LNCAP (cell line): ENCODE measurements around the gene MPC1.

Source experiments
- TF ChIP-seq, protein P1 (sequence below): fragments of 450-650 bp; IDR thresholded peaks from 2 replicates; pipeline ENCODE4 v1.5.1; 2017; ENCODE audit warnings: mild to moderate bottlenecking

Gene MPC1

GRCh38 chr6:166354143-166354542, 28.6 kb downstream of the MPC1 start:
- TF ChIP-seq, protein P1, sequence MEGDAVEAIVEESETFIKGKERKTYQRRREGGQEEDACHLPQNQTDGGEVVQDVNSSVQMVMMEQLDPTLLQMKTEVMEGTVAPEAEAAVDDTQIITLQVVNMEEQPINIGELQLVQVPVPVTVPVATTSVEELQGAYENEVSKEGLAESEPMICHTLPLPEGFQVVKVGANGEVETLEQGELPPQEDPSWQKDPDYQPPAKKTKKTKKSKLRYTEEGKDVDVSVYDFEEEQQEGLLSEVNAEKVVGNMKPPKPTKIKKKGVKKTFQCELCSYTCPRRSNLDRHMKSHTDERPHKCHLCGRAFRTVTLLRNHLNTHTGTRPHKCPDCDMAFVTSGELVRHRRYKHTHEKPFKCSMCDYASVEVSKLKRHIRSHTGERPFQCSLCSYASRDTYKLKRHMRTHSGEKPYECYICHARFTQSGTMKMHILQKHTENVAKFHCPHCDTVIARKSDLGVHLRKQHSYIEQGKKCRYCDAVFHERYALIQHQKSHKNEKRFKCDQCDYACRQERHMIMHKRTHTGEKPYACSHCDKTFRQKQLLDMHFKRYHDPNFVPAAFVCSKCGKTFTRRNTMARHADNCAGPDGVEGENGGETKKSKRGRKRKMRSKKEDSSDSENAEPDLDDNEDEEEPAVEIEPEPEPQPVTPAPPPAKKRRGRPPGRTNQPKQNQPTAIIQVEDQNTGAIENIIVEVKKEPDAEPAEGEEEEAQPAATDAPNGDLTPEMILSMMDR: no peak

DNA sequence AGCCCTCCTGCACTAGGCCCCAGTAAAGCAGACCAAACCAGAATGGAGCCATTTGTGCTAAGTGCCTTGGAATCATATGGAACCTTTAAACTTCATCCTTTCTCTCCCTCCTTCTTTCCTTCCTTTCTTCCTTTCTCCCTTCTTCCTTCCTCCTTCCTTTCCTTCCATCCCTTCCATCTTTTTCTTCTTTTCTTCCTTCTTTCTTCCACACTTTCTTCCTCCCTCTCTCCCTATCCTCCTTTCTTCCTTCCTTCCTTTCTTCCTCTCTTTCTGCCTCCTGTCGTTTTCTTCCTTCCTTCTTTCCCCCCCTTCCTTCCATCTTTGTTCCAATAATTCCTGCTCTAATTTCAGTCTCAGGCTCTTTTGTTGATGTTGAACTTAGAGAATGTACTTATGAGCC, 29.2 kb downstream of the MPC1 start:
- TF ChIP-seq, protein P1: no peak

- TF ChIP-seq, protein P1: no peak
Observed at GRCh38 chr6:166352923-166353322, 29.8 kb downstream of the MPC1 start.

DNA sequence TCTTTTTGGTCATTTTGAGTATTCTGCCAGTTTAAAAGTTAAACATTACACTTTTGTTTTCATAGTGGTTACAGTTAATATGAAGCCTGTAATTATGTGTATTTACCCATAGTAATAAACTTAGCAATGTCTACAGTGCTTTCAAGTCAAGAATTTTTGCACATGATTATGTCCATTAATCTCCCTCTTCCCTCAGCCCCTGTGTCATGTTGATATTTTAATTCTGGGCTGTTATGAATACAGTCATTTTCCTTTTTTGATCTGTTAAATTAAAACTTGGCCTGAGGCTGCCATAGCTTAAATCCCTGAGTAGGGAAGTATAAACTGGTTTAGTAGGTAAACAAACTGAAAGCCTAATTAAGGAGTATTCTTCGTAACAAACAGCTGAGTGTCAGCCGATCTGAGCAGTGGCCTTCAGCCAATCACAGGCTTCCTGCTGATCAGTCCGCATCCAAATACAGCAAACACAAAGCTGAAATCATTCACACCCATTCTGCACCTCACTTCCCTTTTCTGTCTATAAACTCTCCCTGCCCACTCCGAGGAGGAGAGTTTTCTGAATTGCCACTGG, 30.9 kb downstream of the MPC1 start:
- TF ChIP-seq, protein P1: no peak

DNA sequence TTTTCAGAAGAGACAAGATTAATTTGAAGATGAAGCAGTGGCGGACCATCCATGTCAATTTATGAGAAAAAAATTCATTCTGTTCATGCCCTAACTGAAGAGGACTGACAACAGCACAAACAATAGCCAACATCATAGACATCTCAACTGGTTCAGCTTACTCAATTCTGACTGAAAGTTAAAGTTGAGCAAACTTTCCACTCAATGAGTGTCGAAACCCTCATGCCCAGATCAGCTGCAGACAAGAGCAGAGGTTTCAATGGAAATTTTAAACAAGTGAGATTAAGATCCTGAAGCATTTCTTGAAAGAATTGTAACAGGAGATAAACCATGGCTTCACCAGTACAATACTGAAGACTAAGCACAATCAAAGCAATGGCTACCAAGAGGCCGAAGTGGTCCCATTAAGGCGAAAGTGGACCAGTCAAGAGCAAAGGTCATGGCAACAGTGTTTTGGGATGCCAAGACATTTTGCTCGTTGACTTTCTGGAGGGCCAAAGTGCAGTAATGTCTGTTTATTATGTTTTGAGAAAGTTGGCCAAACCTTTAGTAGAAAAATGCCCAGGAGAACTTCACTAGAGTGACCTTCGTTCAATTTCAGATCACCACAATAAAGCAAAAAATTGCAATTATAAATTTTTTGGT, 34.3 kb downstream of the MPC1 start:
- TF ChIP-seq, protein P1: no peak

- TF ChIP-seq, protein P1: no peak
Observed at GRCh38 chr6:166346965-166347364, 35.8 kb downstream of the MPC1 start.

- TF ChIP-seq, protein P1: no peak
Observed at GRCh38 chr6:166346449-166346848, 36.3 kb downstream of the MPC1 start.

DNA sequence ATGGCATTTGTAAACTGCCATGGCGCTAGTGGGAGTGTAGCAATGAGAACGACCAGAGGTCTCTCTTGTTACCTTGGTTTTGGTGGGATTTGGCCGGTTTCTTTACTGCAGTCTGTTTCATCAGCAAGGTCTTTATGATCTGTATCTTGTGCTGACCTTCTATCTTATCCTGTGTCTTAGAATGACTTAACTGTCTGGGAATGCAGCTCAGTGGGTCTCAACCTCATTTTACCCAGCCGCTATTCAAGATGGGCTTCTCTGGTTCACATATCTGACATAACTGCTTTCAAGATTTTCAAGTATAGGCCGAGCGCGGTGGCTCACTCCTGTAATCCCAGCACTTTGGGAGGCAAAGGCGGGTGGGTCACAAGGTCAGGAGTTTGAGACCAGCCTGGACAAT, 38.5 kb downstream of the MPC1 start:
- TF ChIP-seq, protein P1: no peak
